Fibroblast of lung (primary cell): Measurements from ENCODE around the gene IGSF22. TPM values are rescaled to one million over a fixed set of nuclear protein-coding genes. Genes with fewer than 3 reads are reported as not detected.

Experiments used
- DNase-seq, 2 donors: peaks; one replicate each; pipeline versions ENCODE4 v3.0.0 to v3.0.0-alpha.2; 2010; ENCODE audit warnings: low read depth in 2 of 2
- H2AFZ ChIP-seq: 2 replicates; pipeline ENCODE4 v1.5.1; 2012; ENCODE audit warnings: low read length, control low read depth, inconsistent platforms
- H3K27ac ChIP-seq: 2 replicates; pipeline ENCODE4 v1.5.1; 2011; ENCODE audit warnings: low read length, control low read depth; ENCODE audit not compliant: insufficient read depth
- H3K27me3 ChIP-seq: 2 replicates; pipeline ENCODE4 v1.5.1; 2011; ENCODE audit warnings: mild to moderate bottlenecking, low read length; ENCODE audit not compliant: control insufficient read depth, insufficient read depth
- H3K36me3 ChIP-seq: 2 replicates; pipeline ENCODE4 v1.5.1; 2011; ENCODE audit warnings: low read length; ENCODE audit not compliant: control insufficient read depth, insufficient read depth
- H3K4me1 ChIP-seq: 2 replicates; pipeline ENCODE4 v1.5.1; 2011; ENCODE audit warnings: low read length; ENCODE audit not compliant: control insufficient read depth, insufficient read depth; ENCODE audit errors: extremely low read depth
- H3K4me2 ChIP-seq: 2 replicates; pipeline ENCODE4 v1.5.1; 2011; ENCODE audit warnings: low read length, control low read depth; ENCODE audit not compliant: insufficient read depth; ENCODE audit errors: extremely low read depth
- H3K4me3 ChIP-seq, 4 experiments: fragments of 200-600 bp in 1 of 4; sonication (generic) in 1 of 4; replicated peaks in 1 of 4; 2 replicates each; pipeline ENCODE4 v1.5.1; 2011 to 2016; ENCODE audit warnings: low read length in 4 of 4, low read depth in 3 of 4, mild to moderate bottlenecking in 3 of 4, control low read depth in 2 of 4, inconsistent platforms in 1 of 4, mixed read lengths in 1 of 4; ENCODE audit not compliant: insufficient read depth in 1 of 4; ENCODE audit errors: control extremely low read depth in 1 of 4
- H3K79me2 ChIP-seq: 2 replicates; pipeline ENCODE4 v1.5.1; 2012; ENCODE audit warnings: mild to moderate bottlenecking, low read length, inconsistent platforms; ENCODE audit not compliant: control insufficient read depth, insufficient read depth
- H3K9ac ChIP-seq: 2 replicates; pipeline ENCODE4 v1.5.1; 2011; ENCODE audit warnings: mild to moderate bottlenecking, low read length, control low read depth; ENCODE audit not compliant: insufficient read depth
- H3K9me3 ChIP-seq: 2 replicates; pipeline ENCODE4 v1.5.1; 2012; ENCODE audit warnings: low read depth, low read length; ENCODE audit not compliant: control insufficient read depth, insufficient read depth
- H4K20me1 ChIP-seq: 2 replicates; pipeline ENCODE4 v1.5.1; 2011; ENCODE audit warnings: low read length; ENCODE audit not compliant: control insufficient read depth, insufficient read depth; ENCODE audit errors: extremely low read depth
- CTCF ChIP-seq, 2 donors: IDR thresholded peaks in 1 of 2; conservative IDR thresholded peaks in 1 of 2; 1 replicate in 1 of 2; 2 replicates in 1 of 2; pipeline ENCODE4 v1.5.1; 2011 to 2012; ENCODE audit warnings: low read length in 2 of 2, control low read depth in 1 of 2, inconsistent platforms in 1 of 2, low read depth in 1 of 2, mild to moderate bottlenecking in 1 of 2
- EZH2 ChIP-seq: IDR thresholded peaks from 2 replicates; pipeline ENCODE4 v1.5.1; 2012; ENCODE audit warnings: low read length, control low read depth, mild to moderate bottlenecking; ENCODE audit errors: missing control alignments
- polyA plus RNA-seq, 2 donors: library from polyadenylated mRNA; depleted of rRNA in 1 of 2; stranded (reverse) in 1 of 2; unstranded in 1 of 2; fragments of >200 nt; gene quantifications; 2 replicates each; pipeline ENCODE4 v1.2.1, GENCODE V29; 2011 to 2012; ENCODE audit warnings: missing spikeins in 1 of 2
- total RNA-seq: library from RNA; depleted of rRNA; stranded (reverse); fragments of >200 nt; gene quantifications from 2 replicates; pipeline ENCODE4 v1.2.1, GENCODE V29; 2014

The IGSF22 gene
- total and polyA plus RNA-seq, 2 donors (not counting 1 experiment from before 2014, with no cell fraction given) = under 0.01 TPM; not detected in 1

GRCh38 chr11:18745251-18745650 lies 19.3 kb upstream of the IGSF22 start:
- Histone ChIP-seq H3K4me3 (no peak overlapping the region), H3K9ac (no peak overlapping the region), H3K27me3 (no peaks in the 10 kb centered on the region), H2AFZ (no peak overlapping the region), H3K27ac (no peak overlapping the region), H3K79me2 (no peaks in the 10 kb centered on the region), H4K20me1 (no peaks in the 10 kb centered on the region), H3K4me2 (no peak overlapping the region), H3K36me3 (no peaks in the 10 kb centered on the region), H3K9me3 (no peaks in the 10 kb centered on the region), H3K4me1 (peaks cover 5% of the 10 kb centered on the region)
- TF ChIP-seq CTCF (conservative IDR thresholded peaks at IDR 0.05 in 1 of 2, IDR thresholded peaks at IDR 0.05 in 1 of 2; ENCODE audit: low read depth in 1 of 2, low read length in 2 of 2) (no peak), EZH2 (no peak)
- no peak for DNase-seq

DNA sequence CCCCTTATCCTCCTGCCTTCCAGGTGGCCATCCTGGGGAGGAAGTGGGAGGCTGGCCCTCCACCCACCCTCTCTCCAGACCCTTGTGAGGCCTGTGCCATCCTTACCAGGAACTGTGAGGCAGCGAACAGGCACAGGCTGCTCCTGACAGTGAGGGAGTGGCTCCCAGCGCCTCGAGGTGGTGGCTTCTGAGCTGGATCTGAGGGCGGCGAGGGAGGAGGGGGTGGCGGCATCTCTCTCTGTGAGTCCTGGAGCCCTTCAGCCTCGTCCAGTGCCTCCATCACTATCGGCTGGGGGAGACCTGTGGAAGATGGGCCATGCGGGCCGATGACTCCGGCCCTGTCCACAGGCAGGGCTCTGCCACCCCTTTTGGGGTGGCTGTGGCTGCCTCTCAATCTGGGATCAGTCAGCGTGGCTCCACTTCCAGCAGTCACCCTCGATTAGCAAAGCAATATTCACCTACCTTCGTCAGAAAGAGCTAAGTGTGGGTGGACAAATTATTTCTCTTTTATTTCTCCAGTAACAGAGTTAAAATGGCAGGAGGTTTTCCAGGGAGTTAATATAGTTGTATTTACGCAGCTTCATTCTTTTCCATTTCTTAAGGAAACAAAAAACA lies 18.0 kb upstream of the IGSF22 start:
- no peak overlapping the region for H3K4me2 ChIP-seq
- no peak for TF ChIP-seq CTCF (conservative IDR thresholded peaks at IDR 0.05 in 1 of 2, IDR thresholded peaks at IDR 0.05 in 1 of 2; ENCODE audit: low read depth in 1 of 2, low read length in 2 of 2)
- TF ChIP-seq EZH2 = no peak
- DNase-seq = no peak
- H4K20me1 ChIP-seq = no peaks in the 10 kb centered on the region
- H3K27me3 ChIP-seq = no peaks in the 10 kb centered on the region
- no peaks in the 10 kb centered on the region for H3K9me3 ChIP-seq
- H3K79me2 ChIP-seq = no peaks in the 10 kb centered on the region
- H3K36me3 ChIP-seq = no peaks in the 10 kb centered on the region
- no peak overlapping the region for H3K4me3 ChIP-seq
- no peak overlapping the region for H3K27ac ChIP-seq
- H3K4me1 ChIP-seq = no peaks in the 10 kb centered on the region
- H3K9ac ChIP-seq = no peak overlapping the region
- no peak overlapping the region for H2AFZ ChIP-seq

DNA sequence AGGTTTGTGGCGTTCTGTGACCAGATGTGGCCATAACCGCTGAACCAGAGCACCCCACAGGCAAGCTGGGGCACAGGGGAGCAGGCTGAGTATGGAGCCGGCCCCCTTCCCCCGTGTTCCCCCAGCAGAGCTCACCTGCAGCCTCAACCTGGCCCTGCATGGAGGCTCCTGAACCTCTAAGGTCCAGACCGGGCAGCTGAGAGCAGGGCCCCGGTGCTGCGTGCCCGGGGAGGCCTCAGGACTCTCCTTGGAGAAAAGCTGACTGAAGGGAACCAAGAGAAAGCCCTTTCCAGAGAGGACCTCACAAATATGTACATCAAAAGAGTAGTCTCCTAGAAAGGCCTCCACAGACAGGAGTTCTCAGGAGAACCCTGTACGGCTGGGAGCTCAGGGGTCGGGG lies 17.4 kb upstream of the IGSF22 start:
- TF ChIP-seq CTCF (conservative IDR thresholded peaks at IDR 0.05 in 1 of 2, IDR thresholded peaks at IDR 0.05 in 1 of 2; ENCODE audit: low read depth in 1 of 2, low read length in 2 of 2) = no peak
- no peak for TF ChIP-seq EZH2

More for the DNA sequence above, 17.4 kb upstream of the IGSF22 start:
- no peak overlapping the region for H3K4me3 ChIP-seq
- H3K4me1 ChIP-seq = no peaks in the 10 kb centered on the region
- no peak for DNase-seq
- no peak overlapping the region for H2AFZ ChIP-seq
- no peaks in the 10 kb centered on the region for H3K36me3 ChIP-seq
- no peaks in the 10 kb centered on the region for H3K27me3 ChIP-seq
- no peaks in the 10 kb centered on the region for H3K9me3 ChIP-seq
- H3K9ac ChIP-seq = no peak overlapping the region
- H3K27ac ChIP-seq = no peak overlapping the region
- no peak overlapping the region for H3K4me2 ChIP-seq
- no peaks in the 10 kb centered on the region for H4K20me1 ChIP-seq
- no peaks in the 10 kb centered on the region for H3K79me2 ChIP-seq
